NB4 (cell line): ENCODE measurements around the gene TUBA4B.

Experiments used
- MYC ChIP-seq: IDR thresholded peaks from 2 replicates; pipeline ENCODE4 v1.6.1; 2011; ENCODE audit warnings: low read depth, low read length
- POLR2A ChIP-seq: IDR thresholded peaks from 2 replicates; pipeline ENCODE4 v1.6.1; 2011; ENCODE audit warnings: mild to moderate bottlenecking; ENCODE audit not compliant: insufficient read length; ENCODE audit errors: extremely low read depth
- TF ChIP-seq, protein P1 (sequence below): IDR thresholded peaks from one replicate; pipeline ENCODE4 v1.5.1; 2012; ENCODE audit warnings: low read depth, low read length
- TF ChIP-seq, protein P2 (sequence below): IDR thresholded peaks from 2 replicates; pipeline ENCODE4 v1.6.1; 2011; ENCODE audit warnings: low read depth, low read length

DNA sequence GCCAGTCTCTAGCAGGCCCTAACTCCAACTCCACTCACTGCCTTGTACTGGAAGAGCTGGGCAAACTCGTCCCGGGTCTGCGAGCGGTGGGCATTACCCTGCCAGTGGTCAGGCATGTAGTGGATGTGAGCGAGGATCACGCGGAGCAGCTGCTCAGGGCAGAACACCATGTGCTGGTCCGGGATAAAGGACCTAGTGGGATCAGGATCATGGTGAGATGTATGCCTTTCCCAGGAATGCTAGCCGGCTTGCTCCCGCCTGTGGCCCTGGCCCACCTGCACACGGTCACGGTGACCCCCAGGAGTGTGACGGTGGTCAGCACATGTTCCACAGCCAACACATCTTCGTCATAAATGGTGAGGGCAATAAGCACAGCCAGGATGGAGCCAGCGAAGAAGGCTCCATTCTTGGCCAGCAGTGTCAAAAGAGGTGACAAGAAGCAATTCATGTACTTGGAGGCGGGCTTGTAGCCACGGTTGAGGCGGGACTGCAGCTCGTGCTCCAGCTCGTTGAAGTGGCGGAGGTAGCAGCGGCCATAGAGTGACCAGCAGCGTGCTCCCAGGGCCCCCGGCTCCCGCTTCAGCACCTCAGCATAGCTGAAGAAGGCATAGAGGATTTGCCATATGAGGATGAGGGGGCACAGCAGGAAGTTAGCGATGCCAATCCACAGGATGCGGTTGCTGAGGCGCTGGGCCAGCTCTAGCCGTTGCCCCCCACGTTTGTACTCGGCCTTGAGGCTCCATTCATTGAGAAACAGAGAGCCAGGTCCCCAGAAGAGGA is 29.0 kb upstream of the TUBA4B start:
- TF ChIP-seq, protein P1, sequence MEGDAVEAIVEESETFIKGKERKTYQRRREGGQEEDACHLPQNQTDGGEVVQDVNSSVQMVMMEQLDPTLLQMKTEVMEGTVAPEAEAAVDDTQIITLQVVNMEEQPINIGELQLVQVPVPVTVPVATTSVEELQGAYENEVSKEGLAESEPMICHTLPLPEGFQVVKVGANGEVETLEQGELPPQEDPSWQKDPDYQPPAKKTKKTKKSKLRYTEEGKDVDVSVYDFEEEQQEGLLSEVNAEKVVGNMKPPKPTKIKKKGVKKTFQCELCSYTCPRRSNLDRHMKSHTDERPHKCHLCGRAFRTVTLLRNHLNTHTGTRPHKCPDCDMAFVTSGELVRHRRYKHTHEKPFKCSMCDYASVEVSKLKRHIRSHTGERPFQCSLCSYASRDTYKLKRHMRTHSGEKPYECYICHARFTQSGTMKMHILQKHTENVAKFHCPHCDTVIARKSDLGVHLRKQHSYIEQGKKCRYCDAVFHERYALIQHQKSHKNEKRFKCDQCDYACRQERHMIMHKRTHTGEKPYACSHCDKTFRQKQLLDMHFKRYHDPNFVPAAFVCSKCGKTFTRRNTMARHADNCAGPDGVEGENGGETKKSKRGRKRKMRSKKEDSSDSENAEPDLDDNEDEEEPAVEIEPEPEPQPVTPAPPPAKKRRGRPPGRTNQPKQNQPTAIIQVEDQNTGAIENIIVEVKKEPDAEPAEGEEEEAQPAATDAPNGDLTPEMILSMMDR = no peak
- TF ChIP-seq, protein P2, sequence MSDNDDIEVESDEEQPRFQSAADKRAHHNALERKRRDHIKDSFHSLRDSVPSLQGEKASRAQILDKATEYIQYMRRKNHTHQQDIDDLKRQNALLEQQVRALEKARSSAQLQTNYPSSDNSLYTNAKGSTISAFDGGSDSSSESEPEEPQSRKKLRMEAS = no peak
- TF ChIP-seq POLR2A (no peak), MYC (no peak)
